GM21390 (cell line): ENCODE results near the gene GABRR2.

Experiments
- ATAC-seq: cut with Tn5 transposase; IDR thresholded peaks from one replicate; pipeline ENCODE4 v1.9.1; 2021; ENCODE audit not compliant: unreplicated experiment

GABRR2 gene

DNA sequence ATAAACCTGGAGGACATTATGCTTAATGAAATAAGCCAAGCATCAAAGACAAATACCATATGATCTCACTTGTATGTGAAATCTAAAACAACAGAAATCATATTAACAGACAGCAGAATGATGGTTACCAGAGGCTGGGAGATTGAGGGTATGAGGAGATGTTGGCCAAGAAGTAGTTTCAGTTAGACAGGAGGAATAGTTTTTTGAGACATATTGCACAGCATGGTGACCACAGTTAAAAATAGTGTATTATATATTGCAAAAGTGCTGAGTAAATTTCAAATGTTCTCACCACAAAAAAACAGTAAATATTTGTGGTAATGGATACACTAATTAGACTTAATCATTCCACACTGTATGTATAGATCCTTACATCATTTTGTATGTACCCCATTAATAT, 99.7 kb downstream of the GABRR2 start:
- ATAC-seq = no peak

DNA sequence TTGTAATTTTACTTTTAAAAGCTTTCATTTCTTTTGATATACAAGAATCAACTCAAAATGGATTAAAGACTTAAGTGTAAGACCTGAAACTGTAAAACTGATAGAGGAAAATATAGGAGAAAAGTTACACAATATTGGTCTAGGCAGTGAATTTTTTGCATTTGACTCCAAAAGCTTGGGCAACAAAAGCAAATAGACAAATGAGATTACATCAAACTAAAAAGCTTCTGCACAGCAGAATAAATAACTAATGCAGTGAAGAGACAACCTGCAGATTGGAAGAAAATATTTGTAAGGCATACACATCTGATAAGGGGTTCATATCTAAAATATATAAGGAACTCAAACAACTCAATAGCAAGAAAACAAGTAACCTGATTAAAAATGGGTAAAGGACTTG, 100.9 kb downstream of the GABRR2 start:
- no peak for ATAC-seq

DNA sequence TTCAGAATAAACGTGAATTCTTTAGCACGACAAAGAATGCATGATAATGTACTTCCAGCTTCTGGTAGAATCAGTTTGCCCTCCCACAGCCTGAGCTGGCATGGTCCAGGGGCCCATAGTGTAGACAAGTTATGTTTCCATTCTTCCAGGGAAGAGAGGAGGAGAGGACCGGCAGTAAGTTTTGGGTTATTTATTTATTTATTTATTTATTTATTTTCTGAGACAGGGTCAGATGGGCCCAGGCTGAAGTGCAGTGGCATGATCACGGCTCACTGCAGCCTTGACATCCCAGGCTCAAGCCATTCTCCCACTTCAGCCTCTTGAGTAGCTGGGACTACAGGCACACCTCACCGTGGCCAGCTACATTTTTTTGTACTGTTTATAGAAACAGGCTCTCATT, 102.6 kb downstream of the GABRR2 start:
- no peak for ATAC-seq

DNA sequence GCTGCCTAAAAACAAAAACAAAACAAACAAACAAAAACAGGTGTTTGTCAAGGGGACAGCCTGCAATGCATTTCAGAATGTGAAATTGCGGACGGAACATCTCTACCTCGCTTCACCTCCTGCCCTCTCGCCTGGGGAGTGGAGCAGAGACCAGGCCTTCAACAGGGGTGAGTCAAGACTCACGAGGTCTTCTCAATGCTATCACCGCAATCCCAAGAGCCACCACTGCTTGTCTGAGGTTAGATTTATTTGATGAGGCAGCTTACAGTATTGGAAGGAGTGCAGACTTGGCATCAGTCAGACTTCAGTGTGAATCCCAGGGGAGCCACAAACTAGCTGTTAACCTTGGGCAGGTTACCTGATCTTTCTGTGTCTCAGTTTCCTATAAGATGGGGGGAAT, 105.6 kb downstream of the GABRR2 start:
- no peak for ATAC-seq

DNA sequence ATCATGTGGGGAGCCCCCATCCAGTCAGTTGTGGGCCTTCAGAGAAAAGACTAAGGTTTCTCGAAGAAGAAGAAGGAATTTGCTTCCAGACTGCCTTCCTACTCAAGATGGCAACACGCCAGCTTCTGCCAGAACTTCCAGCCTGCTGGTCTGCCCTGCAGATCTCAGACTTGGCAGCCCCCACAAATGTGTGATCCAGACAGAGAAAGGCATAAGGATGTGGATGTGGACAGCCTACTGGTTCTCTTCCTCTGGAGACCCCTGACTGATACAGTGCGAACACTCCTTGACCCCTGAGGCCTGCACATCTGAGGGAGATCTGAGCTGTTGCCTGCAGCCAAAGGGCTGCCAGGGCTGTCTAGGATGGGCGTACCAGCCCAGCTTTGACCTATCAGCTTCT, 106.5 kb downstream of the GABRR2 start:
- ATAC-seq = no peak
